Testis (tissue), 3 donors: ENCODE measurements around the gene DNAH9. TPM values are rescaled to one million over a fixed set of nuclear protein-coding genes. Genes with fewer than 3 reads are reported as not detected.
"Not testable (repeated sequence)": the region's sequence is repeated elsewhere in the genome, so short reads cannot be mapped to it uniquely, and the experiment has no call there.

Experiments
- DNase-seq: peaks from one replicate; pipeline ENCODE4 v3.0.0-alpha.2; 2019
- H3K27ac ChIP-seq, 2 donors: fragments of 200-600 bp; sonication (generic); one replicate each; pipeline ENCODE4 v1.5.1; 2019
- H3K27me3 ChIP-seq: fragments of 200-600 bp; sonication (generic); one replicate; pipeline ENCODE4 v1.5.1; 2019
- H3K36me3 ChIP-seq: fragments of 200-600 bp; sonication (generic); one replicate; pipeline ENCODE4 v1.5.1; 2017; ENCODE audit warnings: low read depth; ENCODE audit errors: missing control alignments
- H3K4me1 ChIP-seq: fragments of 200-600 bp; sonication (generic); one replicate; pipeline ENCODE4 v1.5.1; 2019
- H3K4me3 ChIP-seq, 2 donors: fragments of 200-600 bp; sonication (generic); one replicate each; pipeline ENCODE4 v1.5.1; 2017 to 2019
- H3K9me3 ChIP-seq: fragments of 200-600 bp; sonication (generic); one replicate; pipeline ENCODE4 v1.5.1; 2017
- CTCF ChIP-seq, 3 experiments: fragments of 450-650 bp in 2 of 3; fragments of 200-600 bp in 1 of 3; sonication (generic) in 1 of 3; IDR thresholded peaks; one replicate each; pipeline ENCODE4 v1.5.1; 2016 to 2019; ENCODE audit warnings: antibody characterized with exemption in 3 of 3, mild to moderate bottlenecking in 2 of 3, moderate library complexity in 1 of 3
- POLR2A ChIP-seq: fragments of 450-650 bp; IDR thresholded peaks from one replicate; pipeline ENCODE4 v1.6.1; 2017; ENCODE audit warnings: antibody characterized with exemption, mild to moderate bottlenecking, moderate library complexity
- WGBS, 2 donors: methylation state at CpG; one replicate each; pipeline ENCODE4 v1.1.5; 2018; 5-methylcytosine and 5-hydroxymethylcytosine counted together
- intact Hi-C: fragments of 100-400 bp; cut with DNase I; formaldehyde crosslinking; loops from one replicate; pipeline ENCODE4 v1.15.1; 2023; ENCODE audit warnings: low total_unique reads
- polyA plus RNA-seq: library from polyadenylated mRNA; stranded (reverse); fragments of 350-450 nt; fragmentation: Illumina TruSeq; extraction: RNeasy Lipid Tissue Mini Kit (QIAGEN cat#74804); gene quantifications from one replicate; pipeline ENCODE4 v1.2.3, GENCODE V29; 2014; ENCODE audit warnings: low read depth, low replicate concordance; ENCODE audit not compliant: insufficient read depth
- total RNA-seq, 2 donors: library from RNA; depleted of rRNA; stranded (reverse); fragments of >200 nt; gene quantifications; one replicate each; pipeline ENCODE4 v1.2.3, GENCODE V29; 2016

Gene DNAH9
- total and polyA plus RNA-seq, 3 donors from 2014 or later: 15.4 to 22.9 (median 19.4) TPM

- 42 to 46% methylated on average over 3 to 6 of the region's 6 CpGs for WGBS, 2 donors
- Histone ChIP-seq H3K4me1 (no peaks in the 10 kb centered on the region), H3K27me3 (no peaks in the 10 kb centered on the region), H3K27ac (no peak overlapping the region), H3K9me3 (no peaks in the 10 kb centered on the region), H3K36me3 (no peaks in the 10 kb centered on the region), H3K4me3 (no peak overlapping the region)
- intact Hi-C loops: no loop called here
- TF ChIP-seq CTCF (IDR thresholded peaks at IDR 0.05) (no peak), POLR2A (no peak)
- DNase-seq: no peak
Observed at GRCh38 chr17:11948789-11949188, 350.5 kb downstream of the DNAH9 start.

GRCh38 chr17:11949571-11949970 lies 351.3 kb downstream of the DNAH9 start:
- WGBS, 2 donors: 100% methylated on average over 1 of the region's 1 CpG
- DNase-seq, H3K27me3 ChIP-seq, H3K9me3 ChIP-seq, H3K27ac ChIP-seq, H3K36me3 ChIP-seq, H3K4me3 ChIP-seq, H3K4me1 ChIP-seq, intact Hi-C loops: not testable (repeated sequence)

- Histone ChIP-seq H3K27ac (no peak overlapping the region), H3K27me3 (no peaks in the 10 kb centered on the region), H3K4me1 (no peaks in the 10 kb centered on the region), H3K4me3 (no peak overlapping the region), H3K36me3 (no peaks in the 10 kb centered on the region), H3K9me3 (no peaks in the 10 kb centered on the region)
- DNase-seq: no peak
- no peak for TF ChIP-seq CTCF (IDR thresholded peaks at IDR 0.05)
- TF ChIP-seq POLR2A: no peak
- 75 to 88% methylated on average over 7 of the region's 7 CpGs for WGBS, 2 donors
- intact Hi-C loops: no loop called here
Observed at GRCh38 chr17:11950771-11951519, 352.7 kb downstream of the DNAH9 start.

- Histone ChIP-seq H3K9me3 (no peaks in the 10 kb centered on the region), H3K27ac (no peak overlapping the region), H3K4me1 (no peaks in the 10 kb centered on the region), H3K27me3 (no peaks in the 10 kb centered on the region), H3K4me3 (no peak overlapping the region), H3K36me3 (no peaks in the 10 kb centered on the region)
- 99 to 100% methylated on average over 3 of the region's 3 CpGs for WGBS, 2 donors
- TF ChIP-seq POLR2A (no peak), CTCF (IDR thresholded peaks at IDR 0.05) (no peak)
- intact Hi-C loops: no loop called here
- no peak for DNase-seq
Observed at GRCh38 chr17:11952610-11953009, 354.3 kb downstream of the DNAH9 start.

GRCh38 chr17:11953924-11954323 lies 355.7 kb downstream of the DNAH9 start:
- Histone ChIP-seq H3K27me3 (no peaks in the 10 kb centered on the region), H3K9me3 (no peaks in the 10 kb centered on the region), H3K4me3 (no peak overlapping the region), H3K27ac (no peak overlapping the region), H3K4me1 (no peaks in the 10 kb centered on the region), H3K36me3 (no peaks in the 10 kb centered on the region)
- DNase-seq: no peak
- WGBS, 2 donors: 92 to 94% methylated on average over 1 of the region's 1 CpG
- intact Hi-C loops: no loop called here
- TF ChIP-seq CTCF (IDR thresholded peaks at IDR 0.05) (no peak), POLR2A (no peak)
